ENCODE measurements around the gene ATXN1.

ATXN1 gene

DNA sequence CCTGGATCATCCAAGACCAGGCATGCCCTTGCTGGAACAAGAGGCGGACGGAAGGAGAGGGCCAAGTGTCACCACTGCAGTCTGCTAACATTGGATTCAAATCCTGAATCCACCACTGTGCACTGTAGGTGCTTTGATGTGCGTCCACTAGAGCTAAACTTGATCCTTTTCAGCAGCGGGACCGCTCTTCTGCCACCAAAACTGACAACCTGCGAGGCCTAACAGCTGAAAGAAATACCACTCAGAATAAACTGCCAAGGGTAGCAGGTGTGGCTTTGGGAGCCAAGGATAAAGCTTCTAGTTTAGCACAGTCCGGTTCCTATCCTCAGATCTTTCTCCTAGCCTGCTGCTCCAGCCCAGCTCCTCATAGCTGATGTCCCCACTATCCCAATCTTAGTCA lies 108.0 kb downstream of the ATXN1 start:
- no peak overlapping the region for H3K4me2 ChIP-seq (ENCODE audit: low read depth, low read length, poor library complexity, severe bottlenecking)
- no peaks in the 10 kb centered on the region for H4K20me1 ChIP-seq (ENCODE audit: insufficient read depth, low read length, poor library complexity, severe bottlenecking)
- TF ChIP-seq, protein P1, sequence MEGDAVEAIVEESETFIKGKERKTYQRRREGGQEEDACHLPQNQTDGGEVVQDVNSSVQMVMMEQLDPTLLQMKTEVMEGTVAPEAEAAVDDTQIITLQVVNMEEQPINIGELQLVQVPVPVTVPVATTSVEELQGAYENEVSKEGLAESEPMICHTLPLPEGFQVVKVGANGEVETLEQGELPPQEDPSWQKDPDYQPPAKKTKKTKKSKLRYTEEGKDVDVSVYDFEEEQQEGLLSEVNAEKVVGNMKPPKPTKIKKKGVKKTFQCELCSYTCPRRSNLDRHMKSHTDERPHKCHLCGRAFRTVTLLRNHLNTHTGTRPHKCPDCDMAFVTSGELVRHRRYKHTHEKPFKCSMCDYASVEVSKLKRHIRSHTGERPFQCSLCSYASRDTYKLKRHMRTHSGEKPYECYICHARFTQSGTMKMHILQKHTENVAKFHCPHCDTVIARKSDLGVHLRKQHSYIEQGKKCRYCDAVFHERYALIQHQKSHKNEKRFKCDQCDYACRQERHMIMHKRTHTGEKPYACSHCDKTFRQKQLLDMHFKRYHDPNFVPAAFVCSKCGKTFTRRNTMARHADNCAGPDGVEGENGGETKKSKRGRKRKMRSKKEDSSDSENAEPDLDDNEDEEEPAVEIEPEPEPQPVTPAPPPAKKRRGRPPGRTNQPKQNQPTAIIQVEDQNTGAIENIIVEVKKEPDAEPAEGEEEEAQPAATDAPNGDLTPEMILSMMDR (conservative IDR thresholded peaks at IDR 0.05; ENCODE audit: low read length) = no peak
- TF ChIP-seq EZH2phosphoT487 (IDR thresholded peaks at IDR 0.05; ENCODE audit: borderline replicate concordance) = no peak
- no peak overlapping the region for H3K4me3 ChIP-seq (ENCODE audit: low read length, poor library complexity, severe bottlenecking)
- H3F3A ChIP-seq (ENCODE audit: low read depth) = no peaks in the 10 kb centered on the region
- no peak overlapping the region for H2AFZ ChIP-seq (ENCODE audit: low read length)
- peaks cover 18% of the 10 kb centered on the region for H3K36me3 ChIP-seq (ENCODE audit: insufficient read depth, low read length)
- no peak overlapping the region for H3K9ac ChIP-seq (ENCODE audit: low read depth, low read length, poor library complexity, severe bottlenecking)
- no peaks in the 10 kb centered on the region for H3K27me3 ChIP-seq (ENCODE audit: insufficient read depth, low read length, poor library complexity, severe bottlenecking)
- no peaks in the 10 kb centered on the region for H3K9me3 ChIP-seq (ENCODE audit: insufficient read depth, low read depth, low read length)
- no peaks in the 10 kb centered on the region for H3K9me2 ChIP-seq (replicated peaks; ENCODE audit: low read depth, low read length)
- peaks cover 44% of the 10 kb centered on the region for H3K4me1 ChIP-seq (ENCODE audit: insufficient read depth, low read length, poor library complexity, severe bottlenecking)
- 0 out of 2 replicates have a peak, but pooled peaks cover 4% of the 10 kb centered on the region for H3K79me2 ChIP-seq (ENCODE audit: insufficient read depth, low read length)

DNA sequence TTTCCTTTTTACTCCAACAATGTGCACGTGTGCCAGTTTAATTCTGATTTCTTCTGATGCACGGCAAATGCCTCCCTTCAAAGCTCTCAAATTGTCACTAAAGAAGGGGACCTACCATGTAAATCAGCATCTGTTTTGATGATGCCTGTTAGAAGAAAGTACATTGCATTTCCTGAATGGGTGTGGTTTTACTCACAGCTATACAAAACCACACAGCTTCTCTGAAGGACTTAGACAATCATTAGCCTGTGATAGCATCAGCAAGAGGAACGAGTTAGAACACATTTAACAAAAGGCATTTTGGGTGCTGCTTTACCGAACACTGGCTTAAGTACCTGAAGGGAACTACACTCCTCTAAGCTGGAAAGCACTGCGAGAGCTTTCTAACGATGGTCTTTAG lies 109.4 kb downstream of the ATXN1 start:
- H3K4me2 ChIP-seq (ENCODE audit: low read depth, low read length, poor library complexity, severe bottlenecking) = peak overlapping the region; percentile 62
- H3K4me3 ChIP-seq (ENCODE audit: low read length, poor library complexity, severe bottlenecking) = peak overlapping the region; percentile 38
- H3K36me3 ChIP-seq (ENCODE audit: insufficient read depth, low read length) = peaks cover 13% of the 10 kb centered on the region

DNA sequence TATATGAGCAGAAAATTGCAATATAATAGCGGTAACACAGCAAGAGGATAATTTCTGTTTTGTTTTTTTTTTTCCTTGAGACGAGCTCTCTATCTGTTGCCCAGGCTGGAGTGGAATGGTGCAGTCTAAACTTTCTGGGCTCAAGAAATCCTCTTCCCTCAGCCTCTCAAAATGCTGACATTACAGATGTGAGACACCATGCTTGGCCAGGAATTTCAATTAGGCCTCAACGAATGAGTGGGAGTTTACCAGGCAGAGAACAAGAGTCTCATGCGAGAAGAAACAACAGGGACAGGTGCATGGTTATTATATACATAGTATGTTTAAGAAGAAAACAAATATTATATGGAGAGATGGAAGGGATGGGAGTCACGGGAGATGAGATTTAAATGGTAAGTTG lies 111.4 kb downstream of the ATXN1 start:
- Histone ChIP-seq H3K9me3 (ENCODE audit: insufficient read depth, low read depth, low read length) (no peaks in the 10 kb centered on the region), H3K4me1 (ENCODE audit: insufficient read depth, low read length, poor library complexity, severe bottlenecking) (peaks cover 30% of the 10 kb centered on the region), H3K79me2 (ENCODE audit: insufficient read depth, low read length) (0 out of 2 replicates have a peak, but pooled peaks cover 4% of the 10 kb centered on the region), H3K4me2 (ENCODE audit: low read depth, low read length, poor library complexity, severe bottlenecking) (no peak overlapping the region), H3K9ac (ENCODE audit: low read depth, low read length, poor library complexity, severe bottlenecking) (no peak overlapping the region), H3K9me2 (replicated peaks; ENCODE audit: low read depth, low read length) (no peaks in the 10 kb centered on the region), H2AFZ (ENCODE audit: low read length) (no peak overlapping the region), H3F3A (ENCODE audit: low read depth) (no peaks in the 10 kb centered on the region), H4K20me1 (ENCODE audit: insufficient read depth, low read length, poor library complexity, severe bottlenecking) (no peaks in the 10 kb centered on the region), H3K4me3 (ENCODE audit: low read length, poor library complexity, severe bottlenecking) (no peak overlapping the region), H3K36me3 (ENCODE audit: insufficient read depth, low read length) (peaks cover 9% of the 10 kb centered on the region), H3K27me3 (ENCODE audit: insufficient read depth, low read length, poor library complexity, severe bottlenecking) (no peaks in the 10 kb centered on the region)
- TF ChIP-seq EZH2phosphoT487 (IDR thresholded peaks at IDR 0.05; ENCODE audit: borderline replicate concordance) = no peak
- TF ChIP-seq, protein P1 (conservative IDR thresholded peaks at IDR 0.05; ENCODE audit: low read length) = no peak

More for the DNA sequence above, 109.4 kb downstream of the ATXN1 start:
- peaks cover 34% of the 10 kb centered on the region for H3K4me1 ChIP-seq (ENCODE audit: insufficient read depth, low read length, poor library complexity, severe bottlenecking)
- no peaks in the 10 kb centered on the region for H3K27me3 ChIP-seq (ENCODE audit: insufficient read depth, low read length, poor library complexity, severe bottlenecking)
- H3K9me3 ChIP-seq (ENCODE audit: insufficient read depth, low read depth, low read length) = no peaks in the 10 kb centered on the region
- no peak overlapping the region for H2AFZ ChIP-seq (ENCODE audit: low read length)
- TF ChIP-seq EZH2phosphoT487 (IDR thresholded peaks at IDR 0.05; ENCODE audit: borderline replicate concordance) = no peak
- TF ChIP-seq, protein P1 (conservative IDR thresholded peaks at IDR 0.05; ENCODE audit: low read length) = no peak
- no peaks in the 10 kb centered on the region for H3K9me2 ChIP-seq (replicated peaks; ENCODE audit: low read depth, low read length)
- H3F3A ChIP-seq (ENCODE audit: low read depth) = no peaks in the 10 kb centered on the region
- 0 out of 2 replicates have a peak, but pooled peaks cover 4% of the 10 kb centered on the region for H3K79me2 ChIP-seq (ENCODE audit: insufficient read depth, low read length)
- H3K9ac ChIP-seq (ENCODE audit: low read depth, low read length, poor library complexity, severe bottlenecking) = peak overlapping the region; percentile 34
- H4K20me1 ChIP-seq (ENCODE audit: insufficient read depth, low read length, poor library complexity, severe bottlenecking) = no peaks in the 10 kb centered on the region

Measured in Loucy (cell line).